Calu3 (cell line): ENCODE data around the gene STAT3. TPM values are rescaled to one million over a fixed set of nuclear protein-coding genes. Genes with fewer than 3 reads are reported as not detected.
"Not testable (repeated sequence)": the region's sequence is repeated elsewhere in the genome, so short reads cannot be mapped to it uniquely, and the experiment has no call there.

Source experiments
- BruUV-seq: library from RNA; stranded (reverse); fragments of 400-500 nt; replicated peaks from 2 replicates; lab custom pipeline; 2021; lab: Mats Ljungman, UMichigan
- CTCF ChIA-PET: fragments of 300-600 bp; sonication (Branson Sonifier 250); formaldehyde crosslinking; loops from one replicate; lab custom pipeline; 2022; ENCODE audit warnings: antibody characterized with exemption; lab: Charles Lee
- DNase-seq: peaks from one replicate; pipeline ENCODE4 v3.0.0; 2022
- H3K27ac Mint-ChIP-seq: one replicate; pipeline ENCODE4 v1.8.0; 2022; ENCODE audit warnings: mixed read lengths; ENCODE audit not compliant: unreplicated experiment
- H3K27me3 Mint-ChIP-seq: one replicate; pipeline ENCODE4 v1.8.0; 2022; ENCODE audit warnings: mixed read lengths; ENCODE audit not compliant: unreplicated experiment
- H3K36me3 Mint-ChIP-seq: one replicate; pipeline ENCODE4 v1.8.0; 2022; ENCODE audit warnings: mild to moderate bottlenecking, moderate library complexity, mixed read lengths; ENCODE audit not compliant: insufficient read depth, unreplicated experiment
- H3K4me1 Mint-ChIP-seq: one replicate; pipeline ENCODE4 v1.8.0; 2022; ENCODE audit warnings: mild to moderate bottlenecking, low read depth, mixed read lengths; ENCODE audit not compliant: unreplicated experiment
- H3K4me3 Mint-ChIP-seq: one replicate; pipeline ENCODE4 v1.8.0; 2022; ENCODE audit warnings: mild to moderate bottlenecking, low read depth, moderate library complexity, mixed read lengths; ENCODE audit not compliant: unreplicated experiment
- H3K9me3 Mint-ChIP-seq: one replicate; pipeline ENCODE4 v1.8.0; 2022; ENCODE audit warnings: low read depth, mixed read lengths; ENCODE audit not compliant: unreplicated experiment
- intact Hi-C: fragments of 100-400 bp; cut with micrococcal nuclease; formaldehyde crosslinking; loops from one replicate; pipeline ENCODE4 v1.10.0; 2022; ENCODE audit not compliant: unreplicated experiment
- total RNA-seq: library from RNA; stranded (reverse); gene quantifications from 2 replicates; pipeline ENCODE4 v1.2.3, GENCODE V29; 2022
- TF ChIP-seq, protein P1 (sequence below): fragments of 200-600 bp; IDR thresholded peaks from one replicate; pipeline ENCODE4 v1.8.0; 2022; ENCODE audit warnings: antibody characterized with exemption; ENCODE audit not compliant: unreplicated experiment

The STAT3 gene
- total RNA-seq, 1 experiment from 2014 or later, result 183 TPM

DNA sequence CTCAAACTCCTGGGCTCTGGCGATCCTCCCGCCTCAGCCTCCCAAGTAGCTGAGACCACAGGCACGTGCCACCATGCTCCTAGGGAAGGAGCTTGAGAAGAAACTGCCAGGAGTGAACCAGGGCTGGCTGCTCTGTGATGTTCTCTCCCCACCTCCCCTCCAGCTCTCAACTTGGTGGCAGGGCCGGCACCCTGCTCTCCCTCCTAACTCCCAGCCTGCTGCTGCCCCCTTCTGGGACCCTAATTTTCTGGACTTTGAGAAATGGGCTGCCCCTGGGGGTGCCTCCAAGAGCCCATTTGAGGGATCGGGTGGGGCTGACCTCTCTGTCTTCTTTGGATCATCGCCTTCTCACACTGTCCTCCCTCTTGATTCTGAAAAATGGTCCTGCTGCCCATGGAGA lies 14.9 kb upstream of the STAT3 start:
- H3K36me3 Mint-ChIP-seq, result no peaks in the 10 kb centered on the region
- peak; percentile 69 for DNase-seq
- no TSS peak for BruUV-seq
- no peaks in the 10 kb centered on the region for H3K27me3 Mint-ChIP-seq
- peaks cover 45% of the 10 kb centered on the region for H3K4me1 Mint-ChIP-seq
- TF ChIP-seq, protein P1, sequence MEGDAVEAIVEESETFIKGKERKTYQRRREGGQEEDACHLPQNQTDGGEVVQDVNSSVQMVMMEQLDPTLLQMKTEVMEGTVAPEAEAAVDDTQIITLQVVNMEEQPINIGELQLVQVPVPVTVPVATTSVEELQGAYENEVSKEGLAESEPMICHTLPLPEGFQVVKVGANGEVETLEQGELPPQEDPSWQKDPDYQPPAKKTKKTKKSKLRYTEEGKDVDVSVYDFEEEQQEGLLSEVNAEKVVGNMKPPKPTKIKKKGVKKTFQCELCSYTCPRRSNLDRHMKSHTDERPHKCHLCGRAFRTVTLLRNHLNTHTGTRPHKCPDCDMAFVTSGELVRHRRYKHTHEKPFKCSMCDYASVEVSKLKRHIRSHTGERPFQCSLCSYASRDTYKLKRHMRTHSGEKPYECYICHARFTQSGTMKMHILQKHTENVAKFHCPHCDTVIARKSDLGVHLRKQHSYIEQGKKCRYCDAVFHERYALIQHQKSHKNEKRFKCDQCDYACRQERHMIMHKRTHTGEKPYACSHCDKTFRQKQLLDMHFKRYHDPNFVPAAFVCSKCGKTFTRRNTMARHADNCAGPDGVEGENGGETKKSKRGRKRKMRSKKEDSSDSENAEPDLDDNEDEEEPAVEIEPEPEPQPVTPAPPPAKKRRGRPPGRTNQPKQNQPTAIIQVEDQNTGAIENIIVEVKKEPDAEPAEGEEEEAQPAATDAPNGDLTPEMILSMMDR, result peak; percentile 26
- no peak overlapping the region for H3K4me3 Mint-ChIP-seq
- no peaks in the 10 kb centered on the region for H3K9me3 Mint-ChIP-seq
- CTCF ChIA-PET, result interaction anchor here (0.6 to 3.0 kb wide), 14 partner anchors 15 to 181 kb away, joined by 3 to 13 read pairs (median 5); partner anchors contain the start of gene STAT3
- H3K27ac Mint-ChIP-seq, result no peak overlapping the region
- intact Hi-C loops, result loop anchor here (10.0 kb wide), 1 partner anchor 288 kb away; the partner anchor contains the start of gene DHX58

DNA sequence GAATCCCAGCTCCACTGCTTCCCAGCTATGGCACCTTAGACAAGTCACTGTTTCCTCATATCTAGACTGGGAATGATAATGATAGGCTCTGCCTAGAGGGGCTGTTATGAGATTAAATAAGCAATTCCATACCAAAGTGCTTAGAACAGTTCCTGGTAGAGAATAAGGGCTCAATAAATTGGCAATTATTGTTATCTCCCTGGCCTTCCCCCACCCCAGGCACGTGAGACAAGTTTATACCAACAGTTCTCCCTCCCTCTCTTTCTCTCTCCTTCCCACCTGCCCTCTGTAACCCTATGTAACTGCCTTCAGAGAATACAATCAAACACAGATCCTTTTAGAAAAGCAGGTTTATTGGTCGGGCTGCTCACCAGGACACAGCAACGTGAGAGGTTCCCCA lies 13.9 kb upstream of the STAT3 start:
- no peaks in the 10 kb centered on the region for H3K36me3 Mint-ChIP-seq
- no peak overlapping the region for H3K4me3 Mint-ChIP-seq
- H3K27ac Mint-ChIP-seq, result peak overlapping the region; percentile 14
- TF ChIP-seq, protein P1, result no peak
- CTCF ChIA-PET, result interaction anchor here (0.6 to 3.0 kb wide), 6 partner anchors 73 to 386 kb away, joined by 3 to 10 read pairs (median 4); no protein-coding TSS in a partner anchor
- no peak for DNase-seq
- intact Hi-C loops, result loop anchor here (10.0 kb wide), 1 partner anchor 287 kb away; the partner anchor contains the start of gene DHX58
- H3K9me3 Mint-ChIP-seq, result no peaks in the 10 kb centered on the region
- BruUV-seq, result no TSS peak
- no peaks in the 10 kb centered on the region for H3K27me3 Mint-ChIP-seq
- H3K4me1 Mint-ChIP-seq, result peaks cover 38% of the 10 kb centered on the region

DNA sequence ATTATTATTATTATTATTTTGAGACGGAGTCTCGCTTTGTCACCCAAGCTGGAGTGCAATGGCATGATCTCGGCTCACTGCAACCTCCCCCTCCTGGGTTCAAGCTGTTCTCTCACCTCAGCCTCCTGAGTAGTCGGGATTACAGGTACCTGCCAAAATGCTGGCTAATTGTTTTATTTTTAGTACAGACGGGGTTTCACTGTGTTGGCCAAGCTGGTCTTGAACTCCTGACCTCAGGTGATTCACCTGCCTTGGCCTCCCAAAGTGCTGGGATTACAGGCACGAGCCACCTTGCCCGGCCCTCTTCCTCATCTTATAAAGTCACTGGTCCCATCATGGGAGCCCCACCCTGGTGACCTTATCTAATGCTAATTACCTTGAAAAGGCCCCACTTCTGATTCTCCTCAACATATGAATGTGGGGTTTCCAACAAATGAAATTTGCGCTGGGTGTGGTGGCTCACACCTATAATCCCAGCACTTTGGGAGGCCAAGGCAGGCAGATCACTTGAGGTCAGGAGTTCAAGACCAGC lies 12.7 kb upstream of the STAT3 start:
- not testable (repeated sequence) for H3K27ac Mint-ChIP-seq, H3K9me3 Mint-ChIP-seq, BruUV-seq, H3K36me3 Mint-ChIP-seq, H3K27me3 Mint-ChIP-seq, DNase-seq, H3K4me3 Mint-ChIP-seq
- CTCF ChIA-PET, result interaction anchor here (0.6 to 1.1 kb wide), 3 partner anchors 76 to 104 kb away, joined by 3 to 6 read pairs (median 5); no protein-coding TSS in a partner anchor
- intact Hi-C loops, result loop anchor here (10.0 kb wide), 1 partner anchor 286 kb away; the partner anchor contains the start of gene DHX58
- peaks cover 36% of the 10 kb centered on the region for H3K4me1 Mint-ChIP-seq

DNA sequence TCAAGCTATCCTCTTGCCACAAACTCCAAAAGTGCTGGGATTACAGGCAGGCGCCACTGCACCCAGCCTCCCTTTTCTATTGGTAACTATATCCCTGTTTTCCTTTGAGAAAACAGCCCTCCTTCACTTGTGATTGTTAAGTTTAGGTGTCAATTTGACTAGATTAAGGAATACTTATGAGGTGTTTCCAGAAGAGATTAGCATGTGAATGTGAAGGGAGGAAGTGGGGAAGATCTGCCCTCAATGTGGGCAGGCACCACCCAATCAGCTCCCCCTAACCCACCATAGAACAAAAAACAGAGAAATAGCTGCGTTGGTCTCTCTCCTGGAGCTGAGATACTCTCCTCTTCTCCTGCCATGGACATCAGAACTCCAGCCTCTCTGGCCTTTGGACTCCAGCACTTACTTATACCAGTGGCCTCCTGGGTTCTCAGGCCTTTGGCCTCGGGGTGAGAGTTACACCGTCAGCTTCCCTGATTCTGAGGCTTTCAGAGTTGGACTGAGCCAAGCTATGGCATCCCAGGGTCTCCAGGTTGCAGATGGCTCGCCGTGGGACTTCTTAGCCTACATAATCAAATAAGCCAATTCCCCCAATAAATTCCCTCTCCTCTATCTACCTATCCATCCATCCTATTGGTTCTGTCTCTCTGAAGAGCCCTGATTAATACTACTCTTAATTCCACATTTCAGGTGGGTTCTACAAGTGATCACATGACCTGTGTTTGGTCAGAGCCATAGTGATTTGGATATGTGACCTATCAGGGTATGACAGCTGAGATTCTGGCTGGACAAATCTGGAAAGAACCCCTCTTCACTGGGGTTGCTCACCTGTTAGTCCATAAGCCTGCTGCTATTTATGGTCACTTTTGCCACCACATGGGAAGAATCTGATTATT lies 12.0 kb upstream of the STAT3 start:
- no peak overlapping the region for H3K27ac Mint-ChIP-seq
- CTCF ChIA-PET, result interaction anchor here (0.5 to 1.8 kb wide), 8 partner anchors 9 to 1245 kb away, joined by 3 to 9 read pairs (median 4); partner anchors contain the start of gene STAT3

More for the DNA sequence above, 12.0 kb upstream of the STAT3 start:
- intact Hi-C loops, result loop anchor here (10.0 kb wide), 1 partner anchor 285 kb away; the partner anchor contains the start of gene DHX58
- H3K4me3 Mint-ChIP-seq, result no peak overlapping the region
- TF ChIP-seq, protein P1, result no peak
- BruUV-seq, result no TSS peak
- H3K9me3 Mint-ChIP-seq, result no peaks in the 10 kb centered on the region
- H3K4me1 Mint-ChIP-seq, result peaks cover 36% of the 10 kb centered on the region
- no peak for DNase-seq
- no peaks in the 10 kb centered on the region for H3K36me3 Mint-ChIP-seq
- no peaks in the 10 kb centered on the region for H3K27me3 Mint-ChIP-seq
